ENCODE results near the gene FBLN1.

Gene FBLN1

DNA sequence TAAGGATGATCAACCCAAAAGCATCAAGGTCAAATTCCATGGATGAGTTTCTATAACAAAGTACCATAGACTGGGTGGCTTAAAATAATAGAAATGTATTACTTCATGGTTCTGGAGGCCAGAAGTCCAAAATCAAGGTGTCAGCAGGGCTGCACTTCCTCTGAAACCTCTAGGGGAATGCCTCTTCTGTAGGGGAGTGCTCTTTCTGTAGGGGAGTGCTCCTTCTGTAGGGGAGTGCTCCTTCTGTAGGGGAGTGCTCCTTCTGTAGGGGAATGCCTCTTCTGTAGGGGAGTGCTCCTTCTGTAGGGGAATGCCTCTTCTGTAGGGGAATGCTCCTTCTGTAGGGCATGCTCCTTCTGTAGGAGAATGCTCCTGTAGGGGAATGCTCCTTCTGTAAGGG, 65.5 kb downstream of the FBLN1 start:
- POLR2A ChIA-PET: no interaction called here
- no peak for TF ChIP-seq CTCF (IDR thresholded peaks at IDR 0.05; ENCODE audit: insufficient read depth, low read length, missing control alignments)

DNA sequence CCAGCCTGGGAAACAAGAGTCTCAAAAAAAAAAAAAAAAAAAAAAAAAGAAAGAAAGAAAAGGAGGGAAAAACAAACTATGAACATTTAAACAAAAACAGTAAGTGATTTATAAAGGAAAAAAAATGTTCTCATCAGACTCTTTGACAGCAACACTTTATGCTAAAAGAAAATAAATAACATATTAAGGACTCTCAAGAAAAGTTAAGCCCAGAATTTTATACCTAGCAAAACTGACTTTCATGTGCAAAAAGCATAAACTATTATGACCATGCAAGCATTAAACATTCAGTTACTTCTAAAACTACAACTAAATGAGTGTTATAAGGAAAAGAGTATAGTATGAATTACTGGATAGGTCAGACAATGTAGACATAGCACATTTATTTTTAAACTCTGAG, 68.4 kb downstream of the FBLN1 start:
- TF ChIP-seq CTCF (IDR thresholded peaks at IDR 0.05; ENCODE audit: insufficient read depth, low read length, missing control alignments): no peak
- CTCF ChIA-PET: no interaction called here
- DNase-seq (ENCODE audit: low read depth, low spot score): no peak
- H3K4me3 ChIP-seq (ENCODE audit: low read depth, low read length): no peak overlapping the region
- POLR2A ChIA-PET: no interaction called here

More for the DNA sequence above, 65.5 kb downstream of the FBLN1 start:
- H3K4me3 ChIP-seq (ENCODE audit: low read depth, low read length): no peak overlapping the region
- DNase-seq (ENCODE audit: low read depth, low spot score): no peak
- CTCF ChIA-PET: interaction anchor here (1.1 to 5.8 kb wide), 2 partner anchors 9 to 14 kb away, joined by 3 to 54 read pairs; no protein-coding TSS in a partner anchor

GRCh38 chr22:45572444-45572843, 69.8 kb downstream of the FBLN1 start:
- ChIA-PET POLR2A (no interaction called here), CTCF (interaction anchor here (1.6 to 4.2 kb wide), 3 partner anchors 19 to 422 kb away, joined by 4 to 24 read pairs (median 8); no protein-coding TSS in a partner anchor)
- no peak for TF ChIP-seq CTCF (IDR thresholded peaks at IDR 0.05; ENCODE audit: insufficient read depth, low read length, missing control alignments)
- DNase-seq (ENCODE audit: low read depth, low spot score): no peak
- H3K4me3 ChIP-seq (ENCODE audit: low read depth, low read length): no peak overlapping the region

DNA sequence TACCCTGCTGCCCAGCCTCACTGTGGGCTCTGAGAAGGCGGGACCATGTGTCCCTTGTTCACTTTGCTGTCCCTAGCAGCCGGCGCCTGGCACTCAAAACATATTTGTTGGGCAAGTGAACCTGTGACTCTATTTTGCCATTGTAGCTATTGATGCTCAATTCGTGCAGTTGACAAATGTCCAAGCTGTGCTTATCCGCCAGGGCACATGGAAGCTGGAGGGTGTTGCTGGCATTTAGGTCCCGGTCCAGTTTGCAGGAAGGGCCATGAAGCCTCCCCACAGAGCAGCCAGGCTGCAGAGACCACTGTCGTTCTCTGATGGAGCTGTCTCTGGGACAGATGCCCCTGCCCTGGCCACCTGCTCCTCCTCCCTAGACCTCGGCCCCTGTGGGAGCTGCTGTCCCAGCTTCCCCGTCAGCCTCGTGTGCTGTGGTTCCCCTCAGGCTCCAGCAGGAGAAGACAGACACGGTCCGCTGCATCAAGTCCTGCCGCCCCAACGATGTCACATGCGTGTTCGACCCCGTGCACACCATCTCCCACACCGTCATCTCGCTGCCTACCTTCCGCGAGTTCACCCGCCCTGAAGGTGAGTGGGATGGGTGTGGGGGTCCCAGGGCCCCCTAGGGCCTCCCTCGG, 71.5 kb downstream of the FBLN1 start:
- CTCF ChIA-PET: interaction anchor here (0.7 to 4.2 kb wide), 5 partner anchors 9 to 421 kb away, joined by 3 to 24 read pairs (median 7); no protein-coding TSS in a partner anchor

DNA sequence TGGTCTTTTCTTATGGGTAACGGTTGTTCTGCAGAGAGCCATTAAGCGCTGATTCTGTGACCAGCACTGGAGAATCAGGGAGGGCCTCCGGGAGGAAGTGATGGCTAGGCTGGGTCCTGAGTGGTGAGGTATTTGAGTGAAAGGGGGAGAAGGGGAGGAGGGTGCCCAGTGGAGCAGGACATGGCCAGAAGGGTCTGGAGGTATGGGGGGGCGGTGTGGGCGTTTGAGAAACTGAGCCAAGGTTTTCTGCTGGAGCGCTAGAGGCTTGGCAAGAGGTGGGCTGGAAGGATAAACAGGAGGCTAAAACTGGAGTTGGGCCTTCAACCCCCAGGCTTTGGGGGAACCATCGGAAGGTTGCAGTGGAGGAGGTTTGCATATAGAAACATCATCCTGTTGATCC, 72.5 kb downstream of the FBLN1 start:
- TF ChIP-seq CTCF (IDR thresholded peaks at IDR 0.05; ENCODE audit: insufficient read depth, low read length, missing control alignments): no peak
- no peak for DNase-seq (ENCODE audit: low read depth, low spot score)
- ChIA-PET CTCF (interaction anchor here (2.1 to 4.2 kb wide), 3 partner anchors 9 to 289 kb away, joined by 7 to 54 read pairs (median 24); no protein-coding TSS in a partner anchor), POLR2A (no interaction called here)
- no peak overlapping the region for H3K4me3 ChIP-seq (ENCODE audit: low read depth, low read length)

More for the DNA sequence above, 71.5 kb downstream of the FBLN1 start:
- DNase-seq (ENCODE audit: low read depth, low spot score): no peak
- POLR2A ChIA-PET: no interaction called here
- no peak for TF ChIP-seq CTCF (IDR thresholded peaks at IDR 0.05; ENCODE audit: insufficient read depth, low read length, missing control alignments)
- no peak overlapping the region for H3K4me3 ChIP-seq (ENCODE audit: low read depth, low read length)

DNA sequence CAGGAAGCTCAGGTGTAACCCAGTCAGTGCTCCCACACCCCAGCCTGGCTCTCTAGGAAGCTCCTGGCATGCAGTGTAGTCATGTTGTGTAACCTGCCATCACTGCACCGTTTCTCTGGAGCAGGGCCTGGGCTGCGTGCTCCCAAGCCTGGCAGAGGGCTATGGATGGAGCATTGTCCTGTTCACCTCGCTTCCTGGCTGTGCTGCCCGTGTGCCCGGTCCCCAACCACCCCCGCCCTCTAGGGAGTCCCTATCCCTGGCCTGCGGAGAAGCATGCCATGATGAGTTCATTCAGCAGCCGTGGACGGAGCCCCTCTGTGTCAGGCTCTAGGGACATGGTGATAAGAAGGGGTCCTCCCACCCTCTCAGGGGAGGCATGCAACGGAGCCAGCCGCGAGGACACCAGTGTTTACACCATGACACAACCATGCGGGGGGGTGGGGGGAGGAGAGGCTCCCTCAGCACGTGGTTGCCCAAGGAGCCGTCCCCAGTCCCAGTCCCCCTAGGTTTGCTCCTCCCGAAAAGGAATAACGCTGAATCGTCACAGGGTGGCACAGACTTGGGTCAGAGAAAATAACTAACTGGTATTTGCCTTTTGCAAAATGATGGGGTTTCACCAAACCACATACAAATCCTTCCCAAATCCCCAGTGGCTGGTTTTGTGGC, 73.1 kb downstream of the FBLN1 start:
- H3K4me3 ChIP-seq (ENCODE audit: low read depth, low read length): no peak overlapping the region
- ChIA-PET POLR2A (no interaction called here), CTCF (interaction anchor here (2.1 to 4.2 kb wide), 6 partner anchors 10 to 291 kb away, joined by 7 to 54 read pairs (median 22); no protein-coding TSS in a partner anchor)
- no peak for TF ChIP-seq CTCF (IDR thresholded peaks at IDR 0.05; ENCODE audit: insufficient read depth, low read length, missing control alignments)
- DNase-seq (ENCODE audit: low read depth, low spot score): no peak

Measured in AG04449 (cell line).